ENCODE measurements around the gene FNDC10. TPM values are rescaled to one million over a fixed set of nuclear protein-coding genes. Genes with fewer than 3 reads are reported as not detected.
"Not testable (repeated sequence)": the region's sequence is repeated elsewhere in the genome, so short reads cannot be mapped to it uniquely, and the experiment has no call there.

Gene FNDC10
- polyA plus RNA-seq, 12 donors, result 0.88 to 10.3 (median 2.1) TPM; not detected in 1

GRCh38 chr1:1573843-1574720, 25.9 kb downstream of the FNDC10 start:
- DNase-seq, result peak; percentile 61

GRCh38 chr1:1569341-1569740, 30.6 kb downstream of the FNDC10 start:
- no peak for DNase-seq

DNA sequence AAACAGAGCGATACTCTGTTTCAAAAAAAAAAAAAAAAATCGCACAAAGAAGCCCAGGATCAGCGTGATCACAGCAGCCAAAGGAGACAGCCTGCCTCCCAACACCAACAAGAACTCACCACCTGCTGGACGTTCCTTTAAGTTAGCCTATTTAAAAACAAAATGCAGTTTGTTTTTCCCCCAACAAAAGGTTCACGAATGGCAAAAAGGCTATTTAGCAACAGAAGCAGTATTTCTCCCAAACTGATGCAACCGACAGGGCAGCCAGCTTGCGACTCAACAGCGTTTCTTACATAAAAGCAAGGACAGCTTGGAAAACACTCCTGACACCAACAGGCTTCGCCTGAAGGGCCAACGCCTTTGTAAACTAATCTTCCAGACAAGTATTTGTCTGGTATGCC, 32.0 kb downstream of the FNDC10 start:
- no peak for DNase-seq

- no peak for DNase-seq
These were observed 32.6 kb downstream of the FNDC10 start for GRCh38 chr1:1567152-1567875.

GRCh38 chr1:1565340-1565739, 34.6 kb downstream of the FNDC10 start:
- no peak for DNase-seq

- no peak for DNase-seq
These were observed 35.7 kb downstream of the FNDC10 start for GRCh38 chr1:1564268-1564667.

GRCh38 chr1:1563688-1564087, 36.2 kb downstream of the FNDC10 start:
- DNase-seq, result no peak

DNA sequence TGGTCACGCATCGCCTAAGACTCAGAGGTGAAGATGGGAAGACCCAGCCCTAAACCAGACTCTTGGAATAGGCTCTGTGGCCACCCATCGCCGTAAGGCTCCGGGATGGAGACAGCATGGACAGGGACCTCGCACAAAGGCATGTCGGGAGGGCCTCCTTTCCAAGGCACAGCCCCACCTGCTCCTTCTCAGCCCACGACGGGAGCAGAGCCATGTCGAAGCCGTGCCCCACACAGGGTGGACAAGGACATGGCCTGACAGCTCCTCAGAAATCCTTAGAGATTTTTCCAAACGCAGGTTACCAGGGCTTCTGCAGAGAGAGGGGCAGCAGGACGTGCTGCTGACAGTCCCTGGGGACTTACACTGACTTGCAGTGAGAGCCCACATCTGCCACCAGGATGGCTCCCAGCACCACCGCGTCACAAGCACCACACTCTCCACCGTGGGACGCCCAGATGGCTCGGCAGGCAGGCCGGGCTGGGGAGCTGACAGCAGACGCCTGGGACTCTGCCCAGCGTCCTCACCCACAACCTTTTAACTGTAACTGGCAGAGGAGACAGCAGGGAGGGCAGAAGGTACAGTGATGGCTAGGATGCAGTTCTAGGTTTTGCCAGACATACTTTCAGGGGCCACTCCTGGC, 37.3 kb downstream of the FNDC10 start:
- no peak for DNase-seq

- no peak for DNase-seq
These were observed 38.0 kb downstream of the FNDC10 start for GRCh38 chr1:1561801-1562470.

GRCh38 chr1:1560178-1560577, 39.8 kb downstream of the FNDC10 start:
- DNase-seq, result no peak

- DNase-seq, result no peak
These were observed 40.9 kb downstream of the FNDC10 start for GRCh38 chr1:1559066-1559465.

- no peak for DNase-seq
These were observed 41.3 kb downstream of the FNDC10 start for GRCh38 chr1:1558591-1558990.

DNA sequence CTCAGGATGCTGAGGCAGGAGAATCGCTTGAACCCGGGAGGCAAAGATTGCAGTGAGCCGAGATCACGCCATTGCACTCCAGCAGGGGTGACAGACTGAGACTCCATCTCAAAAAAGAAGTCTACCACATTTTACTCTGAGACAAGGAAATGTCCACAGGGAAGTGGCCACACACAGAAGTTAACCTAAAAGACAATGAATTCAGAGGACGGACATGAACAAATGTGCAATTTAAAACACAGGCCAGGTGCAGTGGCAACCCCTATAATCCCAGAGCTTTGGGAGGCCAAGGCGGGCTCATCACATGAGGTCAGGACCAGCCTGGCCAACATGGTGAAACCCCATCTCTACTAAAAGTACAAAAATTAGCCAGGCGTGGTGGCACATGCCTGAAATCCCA, 42.2 kb downstream of the FNDC10 start:
- DNase-seq, result not testable (repeated sequence)

DNA sequence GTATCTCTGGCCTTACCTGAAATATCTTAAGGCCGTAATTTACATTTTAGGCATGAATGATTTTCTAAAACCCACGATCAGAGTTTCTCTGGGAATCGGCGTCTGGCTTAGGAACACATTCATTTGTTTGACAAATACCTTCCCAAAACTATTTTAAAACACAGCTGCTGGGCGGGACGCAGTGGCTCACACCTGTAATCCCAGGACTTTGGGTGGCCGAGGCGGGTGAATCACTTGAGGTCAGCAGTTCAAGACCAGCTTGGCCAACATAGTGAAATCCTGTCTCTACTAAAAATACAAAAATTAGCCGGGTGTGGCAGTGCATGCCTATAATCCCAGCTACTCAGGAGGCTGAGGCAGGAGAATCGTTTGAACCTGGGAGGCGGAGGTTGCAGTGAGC, 43.0 kb downstream of the FNDC10 start:
- not testable (repeated sequence) for DNase-seq

GRCh38 chr1:1556505-1556904, 43.4 kb downstream of the FNDC10 start:
- DNase-seq, result no peak

DNA sequence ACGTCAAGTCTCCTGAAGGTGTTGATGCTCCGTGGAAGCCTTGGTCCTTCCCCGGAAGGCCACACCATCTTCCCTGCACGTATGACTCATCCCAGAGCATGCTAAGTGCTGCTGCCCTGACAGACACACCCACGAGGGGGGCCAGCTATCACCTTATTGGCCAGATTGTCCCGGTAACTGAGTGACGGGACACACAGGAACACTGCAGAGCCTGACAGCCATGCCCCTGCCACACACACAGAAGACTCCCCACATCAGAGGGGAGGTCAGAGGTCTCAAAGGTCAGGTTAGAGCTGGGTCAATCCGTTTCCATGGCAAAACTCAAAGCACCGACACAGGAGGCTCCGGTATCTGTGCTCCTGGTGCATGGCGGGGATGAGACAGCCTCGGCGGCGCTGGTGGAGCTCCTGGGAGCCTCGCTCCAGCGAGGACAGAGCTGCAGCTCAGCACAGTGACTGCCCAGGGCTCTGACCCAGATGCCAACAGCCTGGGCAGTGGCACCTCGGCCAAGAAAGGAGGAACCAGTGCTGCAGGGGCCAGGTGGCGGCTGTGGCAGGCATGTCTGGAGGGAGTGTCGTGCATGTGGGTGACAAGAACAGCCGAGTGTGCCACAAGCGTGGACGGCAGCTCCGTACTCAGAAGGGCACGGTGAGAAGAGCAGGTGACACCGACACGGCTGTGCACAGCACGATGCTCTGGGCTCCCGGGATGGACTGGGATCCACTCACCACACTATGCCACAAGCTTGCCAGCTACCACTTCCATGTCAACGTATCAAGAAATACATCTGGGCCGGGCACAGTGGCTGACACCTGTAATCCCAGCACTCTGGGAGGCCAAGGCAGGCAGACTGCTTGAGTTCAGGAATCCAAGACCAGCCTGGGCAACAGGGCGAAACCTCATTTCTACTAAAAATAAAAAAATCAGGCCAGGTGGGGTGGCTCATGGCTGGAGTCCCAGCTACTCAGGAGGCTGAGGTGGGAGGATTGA, 44.7 kb downstream of the FNDC10 start:
- no peak for DNase-seq

DNA sequence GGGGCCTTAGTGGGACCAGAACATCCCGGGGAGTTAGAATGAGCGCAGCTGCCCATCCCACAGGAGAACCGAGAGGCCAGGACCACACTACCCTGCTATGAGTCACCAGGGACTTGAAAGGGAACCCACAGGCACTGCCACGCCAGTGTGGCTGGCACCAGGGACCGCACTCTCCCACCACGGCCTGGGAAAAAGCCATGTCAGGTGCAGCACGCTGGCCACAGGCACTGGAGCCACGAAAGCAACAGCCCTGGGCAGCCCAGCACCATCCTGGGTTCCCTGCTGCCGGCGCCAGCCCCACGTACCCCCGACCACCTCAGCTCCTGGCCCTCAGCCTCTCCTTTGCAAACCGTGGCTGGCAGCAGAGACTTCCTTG, 45.4 kb downstream of the FNDC10 start:
- no peak for DNase-seq

DNA sequence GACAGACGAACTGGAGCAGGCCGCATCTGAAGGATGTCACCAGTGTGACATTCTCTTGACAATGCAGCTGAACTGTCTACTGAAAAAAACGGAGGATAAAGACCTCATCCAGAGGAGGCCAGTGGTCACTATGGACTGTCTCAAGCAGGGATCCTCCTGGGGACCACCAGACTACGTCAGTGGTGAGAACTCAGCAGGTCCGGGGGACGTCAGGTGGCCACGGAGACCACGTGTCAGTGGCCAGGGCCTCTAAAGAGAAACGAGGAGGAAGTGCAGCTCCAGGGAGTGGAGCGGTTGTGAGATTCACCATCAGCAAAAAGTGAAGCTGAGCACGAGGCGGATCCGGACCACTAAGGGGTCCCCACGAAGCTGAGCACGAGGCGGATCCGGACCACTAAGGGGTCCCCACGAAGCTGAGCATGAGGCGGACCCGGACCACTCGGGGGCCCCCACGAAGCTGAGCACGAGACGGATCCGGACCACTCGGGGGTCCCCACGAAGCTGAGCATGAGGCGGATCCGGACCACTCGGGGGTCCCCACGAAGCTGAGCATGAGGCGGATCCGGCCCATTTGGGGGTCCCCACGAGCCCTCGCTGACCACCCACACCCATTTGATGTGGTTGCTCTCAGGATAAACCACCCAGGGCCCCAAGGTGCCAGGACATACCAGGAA, 46.0 kb downstream of the FNDC10 start:
- no peak for DNase-seq

- no peak for DNase-seq
These were observed 47.7 kb downstream of the FNDC10 start for GRCh38 chr1:1552263-1552639.

- no peak for DNase-seq
These were observed 48.2 kb downstream of the FNDC10 start for GRCh38 chr1:1551524-1552262.

Measured in muscle of arm (tissue), 12 donors.